GM12801 (cell line): ENCODE measurements around the gene GRIA4.

Source experiments
- TF ChIP-seq, protein P1 (sequence below): IDR thresholded peaks from one replicate; pipeline ENCODE4 v1.5.1; 2011; ENCODE audit warnings: control low read depth; ENCODE audit not compliant: insufficient read length; ENCODE audit errors: extremely low read depth

GRIA4 gene

DNA sequence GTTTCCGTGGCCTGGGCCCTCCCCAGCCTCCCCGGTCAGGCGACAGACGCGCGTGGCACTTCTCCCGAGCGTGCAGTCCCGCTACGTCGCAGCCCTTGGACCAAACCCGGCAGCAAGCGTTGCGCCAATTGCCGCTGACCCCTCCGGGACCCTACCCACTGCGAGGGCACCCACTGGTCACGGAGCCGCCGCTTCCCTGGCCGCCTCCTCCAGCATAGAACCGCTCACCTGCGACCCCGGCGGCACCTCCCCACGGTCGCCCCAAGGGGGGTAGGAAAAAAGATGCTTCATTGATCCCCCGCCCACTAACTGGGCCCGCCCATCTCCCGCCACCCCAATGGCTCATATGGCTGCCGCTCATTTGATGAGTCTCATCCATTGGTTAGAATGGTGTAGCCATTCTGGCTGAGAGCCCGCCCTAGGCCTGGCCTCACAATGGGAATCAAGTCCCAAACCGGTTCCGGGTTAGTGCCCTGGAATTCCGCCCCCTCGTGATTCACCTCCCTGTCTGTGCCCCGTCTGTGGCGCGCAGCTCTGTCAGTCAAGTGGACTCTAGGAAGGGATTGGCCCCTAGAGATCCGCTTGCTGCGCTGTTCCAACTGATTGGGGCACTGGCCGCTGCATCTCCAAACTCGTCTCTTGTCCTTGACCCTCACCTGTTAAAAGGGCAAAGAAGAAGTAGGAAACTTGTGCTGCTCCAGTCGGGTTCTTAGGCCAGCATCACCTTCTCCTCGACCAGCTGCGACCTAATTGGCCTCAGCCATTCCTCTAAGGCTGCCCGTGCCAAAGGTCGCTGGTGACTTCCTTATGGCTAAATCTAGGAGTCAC, 412.3 kb downstream of the GRIA4 start, which contains the start of gene MSANTD4:
TSS of gene MSANTD4 (minus strand) at position 274 of the 828 bp plus-strand sequence. CDS start 11,323 bp downstream, outside the sequence.
- TF ChIP-seq, protein P1, sequence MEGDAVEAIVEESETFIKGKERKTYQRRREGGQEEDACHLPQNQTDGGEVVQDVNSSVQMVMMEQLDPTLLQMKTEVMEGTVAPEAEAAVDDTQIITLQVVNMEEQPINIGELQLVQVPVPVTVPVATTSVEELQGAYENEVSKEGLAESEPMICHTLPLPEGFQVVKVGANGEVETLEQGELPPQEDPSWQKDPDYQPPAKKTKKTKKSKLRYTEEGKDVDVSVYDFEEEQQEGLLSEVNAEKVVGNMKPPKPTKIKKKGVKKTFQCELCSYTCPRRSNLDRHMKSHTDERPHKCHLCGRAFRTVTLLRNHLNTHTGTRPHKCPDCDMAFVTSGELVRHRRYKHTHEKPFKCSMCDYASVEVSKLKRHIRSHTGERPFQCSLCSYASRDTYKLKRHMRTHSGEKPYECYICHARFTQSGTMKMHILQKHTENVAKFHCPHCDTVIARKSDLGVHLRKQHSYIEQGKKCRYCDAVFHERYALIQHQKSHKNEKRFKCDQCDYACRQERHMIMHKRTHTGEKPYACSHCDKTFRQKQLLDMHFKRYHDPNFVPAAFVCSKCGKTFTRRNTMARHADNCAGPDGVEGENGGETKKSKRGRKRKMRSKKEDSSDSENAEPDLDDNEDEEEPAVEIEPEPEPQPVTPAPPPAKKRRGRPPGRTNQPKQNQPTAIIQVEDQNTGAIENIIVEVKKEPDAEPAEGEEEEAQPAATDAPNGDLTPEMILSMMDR: no peak

DNA sequence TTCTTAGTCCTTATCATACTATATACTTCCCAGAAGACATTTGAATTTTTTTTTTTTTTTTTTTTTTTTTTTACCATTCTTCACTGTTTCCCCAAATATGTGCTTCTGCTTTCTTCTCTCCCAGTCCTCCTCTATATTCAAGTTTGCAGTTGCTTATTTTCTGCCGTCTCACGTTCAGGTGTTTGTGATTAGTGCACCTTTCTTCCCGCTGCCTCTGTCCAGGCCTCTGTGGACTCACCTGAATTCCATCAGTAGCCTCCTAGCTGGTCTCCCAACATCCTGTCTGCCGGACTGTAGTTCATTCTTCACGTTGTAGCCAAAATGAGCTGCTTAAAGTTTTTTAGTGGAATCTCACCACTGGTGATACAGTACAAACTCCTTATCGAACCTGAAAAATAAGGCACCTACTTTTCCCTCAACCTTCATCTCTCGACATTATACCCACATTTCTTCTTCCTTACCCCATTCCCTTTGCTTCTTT, 413.0 kb downstream of the GRIA4 start:
- TF ChIP-seq, protein P1: no peak

DNA sequence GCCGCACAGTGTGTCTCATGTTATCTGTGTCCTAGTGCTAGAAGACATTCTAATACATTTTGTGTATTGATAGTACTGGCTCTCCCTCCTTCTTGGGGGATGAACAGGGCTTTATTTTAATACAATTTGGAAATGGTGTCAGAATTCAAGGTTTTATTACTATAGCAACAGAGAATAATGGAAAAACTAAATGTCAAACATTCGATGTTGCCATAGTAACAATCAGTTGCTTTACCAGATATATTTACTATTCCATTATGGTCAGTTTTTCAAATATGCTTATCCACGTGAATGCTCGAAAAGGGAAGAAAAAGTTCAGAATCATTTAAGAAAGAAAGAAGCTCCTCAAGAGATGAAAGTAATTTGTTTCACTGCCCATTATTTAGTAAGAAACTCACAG, 420.7 kb downstream of the GRIA4 start:
- TF ChIP-seq, protein P1: no peak

DNA sequence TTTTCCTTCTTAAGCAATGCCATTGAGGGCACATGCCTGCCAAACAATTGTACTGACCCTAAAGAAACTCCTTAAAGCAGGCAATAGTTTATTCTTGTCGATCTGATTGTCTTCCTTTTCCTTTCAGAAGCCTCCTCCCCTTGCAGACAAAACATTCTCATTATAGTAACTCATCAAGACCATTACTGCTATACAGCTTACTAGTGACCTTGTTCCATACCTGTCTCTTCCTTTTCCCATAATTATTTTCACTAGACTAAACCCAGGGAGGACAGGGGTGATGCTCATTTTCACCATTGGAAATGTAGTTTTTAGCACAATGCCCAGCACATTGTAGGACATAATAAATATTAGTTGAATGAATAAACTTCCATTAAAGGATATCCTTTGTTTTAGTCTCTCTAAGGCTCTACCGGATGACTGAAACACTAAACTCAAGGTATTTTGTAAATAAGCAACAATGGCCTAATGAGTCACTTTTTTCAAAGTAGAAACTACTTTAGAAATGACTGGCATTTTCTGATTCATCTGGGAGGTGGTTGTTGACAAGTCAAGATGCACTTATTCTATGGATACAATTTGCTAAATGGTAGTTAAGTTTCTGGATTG, 421.4 kb downstream of the GRIA4 start:
- TF ChIP-seq, protein P1: no peak
